B cell (primary cell): Measurements from ENCODE around the gene DGCR2. TPM values are rescaled to one million over a fixed set of nuclear protein-coding genes. Genes with fewer than 3 reads are reported as not detected.
"Not testable (repeated sequence)": the region's sequence is repeated elsewhere in the genome, so short reads cannot be mapped to it uniquely, and the experiment has no call there.

Experiments used
- ATAC-seq: fragments of 200-7000 bp; cut with Tn5 transposase; one replicate; pipeline ENCODE4 v1.10.0; 2021; ENCODE audit warnings: low read depth, mild to moderate bottlenecking, moderate number of reproducible peaks, moderate library complexity
- CTCF ChIA-PET: fragments of 350-600 bp; sonication (Branson Sonifier 250); formaldehyde crosslinking; loops from one replicate; lab custom pipeline; 2021; ENCODE audit warnings: antibody characterized with exemption, inconsistent platforms; lab: Charles Lee
- POLR2A ChIA-PET: fragments of 350-600 bp; sonication (Branson Sonifier 250); formaldehyde crosslinking; loops from one replicate; lab custom pipeline; 2021; ENCODE audit warnings: antibody characterized with exemption; lab: Charles Lee
- DNase-seq: peaks from one replicate; pipeline ENCODE4 v3.0.0; 2013
- H2AFZ ChIP-seq: 2 replicates; pipeline ENCODE4 v1.6.1; 2012; ENCODE audit warnings: mild to moderate bottlenecking, low read depth, low read length; ENCODE audit not compliant: insufficient read depth, poor library complexity, severe bottlenecking
- H3K27ac ChIP-seq, 2 donors: 1 replicate in 1 of 2; 2 replicates in 1 of 2; pipeline ENCODE4 v1.5.1; 2012 to 2013; ENCODE audit warnings: low read length in 2 of 2, mild to moderate bottlenecking in 2 of 2, moderate library complexity in 1 of 2
- H3K27me3 ChIP-seq, 4 experiments: fragments of 200-600 bp in 1 of 4; sonication (generic) in 1 of 4; replicated peaks in 1 of 4; 1 replicate in 2 of 4; 2 replicates in 2 of 4; pipeline versions ENCODE4 v1.6.1 to v1.7.0; 2013 to 2016; ENCODE audit warnings: low read length in 3 of 4, mild to moderate bottlenecking in 2 of 4, mixed read lengths in 1 of 4, moderate library complexity in 1 of 4; ENCODE audit not compliant: insufficient read depth in 4 of 4, control insufficient read depth in 3 of 4; ENCODE audit errors: control extremely low read depth in 1 of 4
- H3K36me3 ChIP-seq, 2 experiments: replicated peaks in 1 of 2; 1 replicate in 1 of 2; 2 replicates in 1 of 2; pipeline versions ENCODE4 v1.6.1 to v1.7.1; 2013; ENCODE audit warnings: low read length in 1 of 2; ENCODE audit not compliant: insufficient read depth in 2 of 2, control insufficient read depth in 1 of 2; ENCODE audit errors: control extremely low read depth in 1 of 2, extremely low read depth in 1 of 2
- H3K4me1 ChIP-seq, 2 donors: fragments of 200-600 bp in 1 of 2; sonication (generic) in 1 of 2; 1 replicate in 1 of 2; 2 replicates in 1 of 2; pipeline versions ENCODE4 v1.5.1 to v1.6.1; 2013 to 2017; ENCODE audit warnings: low read length in 2 of 2; ENCODE audit not compliant: control insufficient read depth in 2 of 2, insufficient read depth in 2 of 2
- H3K4me2 ChIP-seq: replicated peaks from 2 replicates; pipeline ENCODE3; 2012; ENCODE audit warnings: mild to moderate bottlenecking, low read depth, low read length; ENCODE audit not compliant: poor library complexity, severe bottlenecking
- H3K4me3 ChIP-seq, 5 experiments: fragments of 200-600 bp in 1 of 5; sonication (generic) in 1 of 5; 1 replicate in 3 of 5; 2 replicates in 2 of 5; pipeline versions ENCODE4 v1.5.1 to v1.7.0; 2011 to 2016; ENCODE audit warnings: low read length in 4 of 5, mild to moderate bottlenecking in 4 of 5, low read depth in 2 of 5, control low read depth in 1 of 5, moderate library complexity in 1 of 5; ENCODE audit not compliant: insufficient read depth in 1 of 5; ENCODE audit errors: control extremely low read depth in 1 of 5, extremely low read depth in 1 of 5
- H3K79me2 ChIP-seq: fragments of 200-600 bp; sonication (generic); one replicate; pipeline ENCODE4 v1.6.0; 2016; ENCODE audit warnings: low read length; ENCODE audit not compliant: control insufficient read depth, insufficient read depth
- H3K9ac ChIP-seq: fragments of 200-600 bp; sonication (generic); 2 replicates; pipeline ENCODE4 v1.6.1; 2017; ENCODE audit warnings: mild to moderate bottlenecking, low read length, moderate library complexity
- H3K9me3 ChIP-seq, 3 donors: one replicate each; pipeline versions ENCODE4 v1.6.1 to v1.7.1; 2013; ENCODE audit warnings: low read length in 2 of 3; ENCODE audit not compliant: control insufficient read depth in 2 of 3, insufficient read depth in 1 of 3; ENCODE audit errors: control extremely low read depth in 1 of 3
- H4K20me1 ChIP-seq: 2 replicates; pipeline ENCODE4 v1.6.0; 2012; ENCODE audit warnings: mild to moderate bottlenecking, low read length; ENCODE audit not compliant: insufficient read depth, control insufficient read depth, poor library complexity, severe bottlenecking
- H3K27ac Mint-ChIP-seq: one replicate; pipeline ENCODE4 v1.8.0; 2021; ENCODE audit warnings: mixed read lengths
- H3K27me3 Mint-ChIP-seq: one replicate; pipeline ENCODE4 v1.8.0; 2021; ENCODE audit warnings: mixed read lengths
- H3K4me1 Mint-ChIP-seq: one replicate; pipeline ENCODE4 v1.8.0; 2021; ENCODE audit warnings: mixed read lengths
- H3K4me3 Mint-ChIP-seq: one replicate; pipeline ENCODE4 v1.8.0; 2021; ENCODE audit warnings: mixed read lengths
- H3K9me3 Mint-ChIP-seq: one replicate; pipeline ENCODE4 v1.8.0; 2022; ENCODE audit warnings: mixed read lengths; ENCODE audit not compliant: insufficient read depth
- WGBS: methylation state at CpG from one replicate; pipeline ENCODE4 v1.1.5; 2013; ENCODE audit warnings: missing lambda C conversion rate; ENCODE audit not compliant: insufficient coverage; 5-methylcytosine and 5-hydroxymethylcytosine counted together
- intact Hi-C: fragments of 100-400 bp; cut with micrococcal nuclease; formaldehyde crosslinking; loops from one replicate; pipeline ENCODE4 v1.10.0; 2022
- polyA plus RNA-seq: library from polyadenylated mRNA; depleted of rRNA; stranded (reverse); fragments of >200 nt; gene quantifications from 2 replicates; pipeline ENCODE4 v1.2.3, GENCODE V29; 2012
- total RNA-seq, 2 donors: library from RNA; stranded (reverse); fragments of 120-200 nt in 1 of 2; gene quantifications; 1 replicate in 1 of 2; 2 replicates in 1 of 2; pipeline versions ENCODE4 v1.2.3 to v1.2.4, GENCODE V29; 2013 to 2022

Gene DGCR2
- total and polyA plus RNA-seq, 2 donors (not counting 1 experiment from before 2014, with no cell fraction given) = 28.8 to 49.5 TPM

DNA sequence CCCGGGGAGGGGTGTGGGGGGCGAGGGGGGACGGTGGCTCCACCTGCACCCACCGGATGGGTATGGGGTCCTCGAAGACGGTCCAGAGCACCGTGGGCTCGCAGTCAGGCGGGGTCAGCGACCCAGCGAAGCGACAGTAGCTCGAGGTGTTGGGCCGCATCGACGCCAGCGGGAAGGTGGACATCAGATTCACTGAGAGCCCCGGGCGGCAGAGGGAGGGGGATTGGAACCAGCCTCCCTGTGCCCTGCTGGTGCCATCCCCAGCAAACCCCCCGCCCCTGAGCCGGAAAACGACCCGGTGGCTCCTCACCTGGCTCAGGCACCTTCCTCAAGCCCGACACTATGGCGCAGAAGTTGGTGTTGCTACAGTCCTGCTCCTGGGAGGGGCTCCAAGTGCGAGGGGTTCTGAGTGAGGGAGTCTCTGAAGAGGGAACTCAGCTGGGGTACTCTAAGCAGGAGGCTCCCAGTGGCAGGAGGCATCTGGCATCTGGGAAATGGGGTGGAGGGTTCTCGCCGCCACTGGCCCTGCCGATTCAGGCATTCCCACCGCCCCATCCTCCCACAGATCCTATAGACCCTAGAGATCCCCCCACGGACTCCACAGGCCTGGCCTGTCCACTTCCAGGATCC lies 89.9 kb downstream of the DGCR2 start:
- H3K9me3 ChIP-seq, intact Hi-C loops, CTCF ChIA-PET, H3K9ac ChIP-seq, H3K36me3 ChIP-seq, POLR2A ChIA-PET, H3K4me2 ChIP-seq, H3K9me3 Mint-ChIP-seq, H3K27ac ChIP-seq, H4K20me1 ChIP-seq, H3K27ac Mint-ChIP-seq, H3K4me1 ChIP-seq, H3K79me2 ChIP-seq, H3K4me3 ChIP-seq, H3K4me3 Mint-ChIP-seq, ATAC-seq, H2AFZ ChIP-seq, DNase-seq: not testable (repeated sequence)
- no CpG with 5 or more reads among the region's 31 CpGs for WGBS
- H3K4me1 Mint-ChIP-seq = peaks cover 10% of the 10 kb centered on the region
- peaks cover 0 to 15% (median 0%) of the 10 kb centered on the region in 4 experiments for H3K27me3 ChIP-seq
- peaks cover 10% of the 10 kb centered on the region for H3K27me3 Mint-ChIP-seq

DNA sequence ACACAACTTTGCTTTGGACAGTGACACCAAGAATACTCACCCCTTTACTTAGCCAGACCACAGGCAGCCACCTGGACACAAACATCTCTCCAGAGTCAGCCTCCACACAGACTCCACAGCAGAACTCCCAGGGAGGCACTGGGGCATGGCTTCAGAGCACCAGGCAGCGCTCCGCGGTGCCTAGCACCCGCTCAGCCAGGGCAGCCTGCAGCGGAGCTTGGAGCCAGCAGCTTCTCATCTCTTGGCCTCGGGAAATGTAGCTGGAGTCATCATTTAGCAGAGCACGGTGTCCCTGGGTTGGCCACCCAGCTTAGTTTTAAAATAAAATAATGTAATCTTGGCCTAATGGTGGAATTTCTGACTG lies 91.3 kb downstream of the DGCR2 start:
- H3K9ac ChIP-seq, H3K36me3 ChIP-seq, CTCF ChIA-PET, H3K79me2 ChIP-seq, ATAC-seq, H3K9me3 Mint-ChIP-seq, H4K20me1 ChIP-seq, H3K4me3 ChIP-seq, H3K4me1 ChIP-seq, H3K9me3 ChIP-seq, POLR2A ChIA-PET, H2AFZ ChIP-seq, intact Hi-C loops, H3K27ac ChIP-seq, DNase-seq, H3K27ac Mint-ChIP-seq, H3K4me2 ChIP-seq, H3K4me3 Mint-ChIP-seq: not testable (repeated sequence)
- peaks cover 0 to 19% (median 0%) of the 10 kb centered on the region in 4 experiments for H3K27me3 ChIP-seq
- 100% methylated on average over 1 of the region's 7 CpGs for WGBS
- Mint-ChIP-seq H3K27me3 (peaks cover 15% of the 10 kb centered on the region), H3K4me1 (peaks cover 10% of the 10 kb centered on the region)

DNA sequence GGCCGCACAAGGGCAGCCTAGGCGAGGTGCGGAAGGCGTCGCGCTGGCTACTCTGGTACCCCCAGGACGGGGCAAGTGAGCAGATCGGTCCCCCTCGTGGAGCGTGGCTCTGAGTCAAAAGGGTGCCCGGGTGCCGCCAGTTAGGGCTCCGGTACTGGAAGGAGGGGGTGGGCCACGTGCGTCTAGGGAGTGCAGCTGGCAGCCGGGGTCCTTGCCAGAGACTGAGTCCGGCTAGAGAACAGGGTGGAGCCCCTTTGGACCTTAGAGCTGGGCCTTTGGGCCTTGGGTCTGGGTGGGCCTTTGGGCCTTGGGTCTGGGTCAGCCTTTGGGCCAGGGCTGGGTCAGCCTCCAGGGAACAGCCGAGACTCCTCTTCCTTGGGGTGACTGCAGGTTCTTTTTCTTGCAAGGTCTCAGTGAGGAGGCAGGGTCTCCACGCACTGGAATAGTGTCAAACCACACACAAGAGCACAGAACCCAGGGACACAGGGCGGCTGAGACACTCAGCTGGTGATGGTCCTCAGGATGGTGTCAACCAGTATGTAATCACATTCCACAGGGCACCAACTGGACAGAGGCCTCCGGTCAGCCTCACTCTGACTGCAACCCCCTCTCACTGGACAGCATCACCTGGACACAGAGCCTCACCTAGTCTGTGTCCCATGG lies 91.9 kb downstream of the DGCR2 start:
- peaks cover 0 to 19% (median 0%) of the 10 kb centered on the region in 4 experiments for H3K27me3 ChIP-seq
- H3K4me1 ChIP-seq, ATAC-seq, H3K79me2 ChIP-seq, H3K4me1 Mint-ChIP-seq, H3K4me2 ChIP-seq, DNase-seq, H3K9me3 ChIP-seq, H3K9ac ChIP-seq, H3K27ac ChIP-seq, H2AFZ ChIP-seq, CTCF ChIA-PET, H4K20me1 ChIP-seq, H3K36me3 ChIP-seq, H3K4me3 ChIP-seq, H3K27ac Mint-ChIP-seq, H3K4me3 Mint-ChIP-seq, POLR2A ChIA-PET, H3K9me3 Mint-ChIP-seq, intact Hi-C loops: not testable (repeated sequence)
- WGBS = 56% methylated on average over 17 of the region's 21 CpGs
- H3K27me3 Mint-ChIP-seq = peaks cover 15% of the 10 kb centered on the region
